Measurements from ENCODE around the gene DAP. TPM values are rescaled to one million over a fixed set of nuclear protein-coding genes. Genes with fewer than 3 reads are reported as not detected.

The DAP gene
- total RNA-seq, 1 experiment from 2014 or later, result 106 TPM

DNA sequence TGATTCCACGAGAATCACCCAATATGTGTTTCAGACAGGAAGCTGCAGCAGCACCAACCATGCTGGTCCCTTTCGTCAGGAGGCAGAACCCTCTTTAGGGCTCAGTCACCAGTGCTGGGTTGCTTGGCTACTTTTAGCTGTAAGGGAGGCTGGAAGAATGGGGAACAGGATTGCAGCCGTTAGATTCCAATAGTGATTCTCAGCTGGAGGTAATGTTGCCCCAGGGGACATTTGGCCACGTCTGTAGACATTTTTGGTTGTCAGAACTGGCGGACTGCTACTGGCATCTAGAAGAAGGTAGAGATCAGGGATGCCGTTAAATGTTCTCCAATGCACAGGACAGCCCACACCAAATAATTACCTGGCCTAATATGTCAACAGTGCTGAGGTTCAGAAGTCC, 115.4 kb downstream of the DAP start:
- Histone ChIP-seq H3K4me2 (ENCODE audit: low read length) (no peak overlapping the region), H3K36me3 (ENCODE audit: low read depth, low read length) (no peaks in the 10 kb centered on the region), H3K9me3 (ENCODE audit: low read length) (no peaks in the 10 kb centered on the region), H3K27ac (ENCODE audit: low read length) (no peak overlapping the region), H3F3A (ENCODE audit: low read length, unreplicated experiment) (no peaks in the 10 kb centered on the region), H3K79me2 (ENCODE audit: low read length) (no peaks in the 10 kb centered on the region), H3K4me1 (ENCODE audit: insufficient read depth, low read length) (no peaks in the 10 kb centered on the region), H3K9ac (ENCODE audit: low read length) (no peak overlapping the region), H4K20me1 (ENCODE audit: low read length) (no peaks in the 10 kb centered on the region), H3K27me3 (ENCODE audit: low read length) (no peaks in the 10 kb centered on the region), H2AFZ (ENCODE audit: low read length) (no peak overlapping the region), H3K4me3 (ENCODE audit: low read length) (no peak overlapping the region), H3K9me2 (replicated peaks; ENCODE audit: low read length) (no peaks in the 10 kb centered on the region)
- ATAC-seq (no peak), DNase-seq (no peak)
- intact Hi-C loops (cut with micrococcal nuclease), result no loop called here
- TF ChIP-seq EZH2 (IDR thresholded peaks at IDR 0.05; ENCODE audit: low read length, unreplicated experiment) (no peak), EZH2phosphoT487 (IDR thresholded peaks at IDR 0.05; ENCODE audit: borderline replicate concordance, low read length) (no peak)
- TF ChIP-seq, protein P1, sequence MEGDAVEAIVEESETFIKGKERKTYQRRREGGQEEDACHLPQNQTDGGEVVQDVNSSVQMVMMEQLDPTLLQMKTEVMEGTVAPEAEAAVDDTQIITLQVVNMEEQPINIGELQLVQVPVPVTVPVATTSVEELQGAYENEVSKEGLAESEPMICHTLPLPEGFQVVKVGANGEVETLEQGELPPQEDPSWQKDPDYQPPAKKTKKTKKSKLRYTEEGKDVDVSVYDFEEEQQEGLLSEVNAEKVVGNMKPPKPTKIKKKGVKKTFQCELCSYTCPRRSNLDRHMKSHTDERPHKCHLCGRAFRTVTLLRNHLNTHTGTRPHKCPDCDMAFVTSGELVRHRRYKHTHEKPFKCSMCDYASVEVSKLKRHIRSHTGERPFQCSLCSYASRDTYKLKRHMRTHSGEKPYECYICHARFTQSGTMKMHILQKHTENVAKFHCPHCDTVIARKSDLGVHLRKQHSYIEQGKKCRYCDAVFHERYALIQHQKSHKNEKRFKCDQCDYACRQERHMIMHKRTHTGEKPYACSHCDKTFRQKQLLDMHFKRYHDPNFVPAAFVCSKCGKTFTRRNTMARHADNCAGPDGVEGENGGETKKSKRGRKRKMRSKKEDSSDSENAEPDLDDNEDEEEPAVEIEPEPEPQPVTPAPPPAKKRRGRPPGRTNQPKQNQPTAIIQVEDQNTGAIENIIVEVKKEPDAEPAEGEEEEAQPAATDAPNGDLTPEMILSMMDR (conservative IDR thresholded peaks at IDR 0.05; ENCODE audit: low read depth, low read length), result no peak
- no TSS peak for BruUV-seq (replicated peaks)
- CTCF ChIA-PET, result interaction anchor here (0.6 kb wide), 1 partner anchor 212 kb away, joined by 3 read pairs; no protein-coding TSS in a partner anchor
- POLR2A ChIA-PET (ENCODE audit: unreplicated experiment), result no interaction called here

DNA sequence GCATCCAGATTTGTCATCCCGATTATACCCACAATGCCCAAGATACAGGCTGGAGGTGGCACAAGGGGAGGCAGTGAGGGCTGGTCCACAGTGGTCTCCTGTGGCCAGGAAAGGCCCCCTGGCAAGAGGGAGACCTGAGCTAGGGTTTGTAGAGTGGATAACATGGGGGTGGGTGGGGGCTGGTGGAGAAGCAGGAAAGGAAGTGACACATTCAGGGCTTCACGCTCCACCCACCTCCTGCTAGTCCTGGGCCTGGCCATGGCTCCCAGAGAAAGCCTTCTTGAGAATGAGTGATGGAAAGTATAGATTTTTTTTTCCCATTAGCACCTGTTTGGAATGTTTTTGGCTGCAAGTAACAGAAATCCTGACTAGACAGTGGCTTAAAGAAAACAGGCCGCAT, 115.9 kb downstream of the DAP start:
- Histone ChIP-seq H3K27me3 (ENCODE audit: low read length) (no peaks in the 10 kb centered on the region), H3K79me2 (ENCODE audit: low read length) (no peaks in the 10 kb centered on the region), H3K4me1 (ENCODE audit: insufficient read depth, low read length) (no peaks in the 10 kb centered on the region), H2AFZ (ENCODE audit: low read length) (no peak overlapping the region), H3K9me2 (replicated peaks; ENCODE audit: low read length) (no peaks in the 10 kb centered on the region), H3K4me3 (ENCODE audit: low read length) (no peak overlapping the region), H3K9me3 (ENCODE audit: low read length) (no peaks in the 10 kb centered on the region), H3K36me3 (ENCODE audit: low read depth, low read length) (no peaks in the 10 kb centered on the region), H3F3A (ENCODE audit: low read length, unreplicated experiment) (no peaks in the 10 kb centered on the region), H3K4me2 (ENCODE audit: low read length) (no peak overlapping the region), H3K27ac (ENCODE audit: low read length) (no peak overlapping the region), H3K9ac (ENCODE audit: low read length) (no peak overlapping the region), H4K20me1 (ENCODE audit: low read length) (no peaks in the 10 kb centered on the region)
- POLR2A ChIA-PET (ENCODE audit: unreplicated experiment), result no interaction called here
- intact Hi-C loops (cut with micrococcal nuclease), result no loop called here
- no TSS peak for BruUV-seq (replicated peaks)
- CTCF ChIA-PET, result no interaction called here
- no peak for ATAC-seq
- TF ChIP-seq EZH2phosphoT487 (IDR thresholded peaks at IDR 0.05; ENCODE audit: borderline replicate concordance, low read length), result no peak
- no peak for TF ChIP-seq EZH2 (IDR thresholded peaks at IDR 0.05; ENCODE audit: low read length, unreplicated experiment)
- TF ChIP-seq, protein P1 (conservative IDR thresholded peaks at IDR 0.05; ENCODE audit: low read depth, low read length), result no peak
- DNase-seq, result no peak

DNA sequence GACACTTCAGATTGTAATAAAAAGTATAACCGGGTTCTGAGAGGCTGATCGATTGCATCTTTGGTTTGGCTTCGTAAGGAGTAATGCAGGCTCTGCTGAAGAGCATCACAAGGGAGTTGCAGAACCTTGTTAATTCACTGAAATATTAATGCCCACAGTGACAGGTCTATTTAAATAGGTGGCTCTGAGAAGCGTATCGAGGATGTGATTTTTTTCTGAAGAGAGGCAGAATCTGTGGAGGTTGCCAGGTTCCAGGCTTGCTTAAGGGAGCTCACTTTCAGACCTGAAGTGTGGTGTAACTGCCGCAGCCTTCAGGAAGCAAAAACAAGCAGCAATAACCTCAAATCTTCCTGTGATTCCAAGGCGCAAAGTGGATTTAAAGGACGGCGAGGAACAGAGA, 116.8 kb downstream of the DAP start:
- H4K20me1 ChIP-seq (ENCODE audit: low read length), result no peaks in the 10 kb centered on the region
- H3K4me1 ChIP-seq (ENCODE audit: insufficient read depth, low read length), result no peaks in the 10 kb centered on the region
- POLR2A ChIA-PET (ENCODE audit: unreplicated experiment), result no interaction called here
- H3K4me3 ChIP-seq (ENCODE audit: low read length), result no peak overlapping the region
- no peaks in the 10 kb centered on the region for H3F3A ChIP-seq (ENCODE audit: low read length, unreplicated experiment)
- H3K27me3 ChIP-seq (ENCODE audit: low read length), result no peaks in the 10 kb centered on the region
- TF ChIP-seq, protein P1 (conservative IDR thresholded peaks at IDR 0.05; ENCODE audit: low read depth, low read length), result no peak
- TF ChIP-seq EZH2phosphoT487 (IDR thresholded peaks at IDR 0.05; ENCODE audit: borderline replicate concordance, low read length) (no peak), EZH2 (IDR thresholded peaks at IDR 0.05; ENCODE audit: low read length, unreplicated experiment) (no peak)
- no peaks in the 10 kb centered on the region for H3K9me3 ChIP-seq (ENCODE audit: low read length)
- ATAC-seq (no peak), DNase-seq (no peak)
- no peaks in the 10 kb centered on the region for H3K36me3 ChIP-seq (ENCODE audit: low read depth, low read length)
- no peaks in the 10 kb centered on the region for H3K9me2 ChIP-seq (replicated peaks; ENCODE audit: low read length)
- no peaks in the 10 kb centered on the region for H3K79me2 ChIP-seq (ENCODE audit: low read length)
- CTCF ChIA-PET, result no interaction called here
- no peak overlapping the region for H3K4me2 ChIP-seq (ENCODE audit: low read length)
- no TSS peak for BruUV-seq (replicated peaks)
- intact Hi-C loops (cut with micrococcal nuclease), result no loop called here
- H3K27ac ChIP-seq (ENCODE audit: low read length), result no peak overlapping the region
- H2AFZ ChIP-seq (ENCODE audit: low read length), result no peak overlapping the region
- no peak overlapping the region for H3K9ac ChIP-seq (ENCODE audit: low read length)

Data from PC-3 (cell line).